Hepatocyte (in vitro differentiated cells): Measurements from ENCODE around the gene F2RL3.

Experiments used
- EZH2 ChIP-seq: fragments of 200-600 bp; sonication (generic); IDR thresholded peaks from 2 replicates; pipeline ENCODE4 v1.6.1; 2016; ENCODE audit warnings: antibody characterized with exemption, mild to moderate bottlenecking, borderline replicate concordance
- EZH2phosphoT487 ChIP-seq: fragments of 200-600 bp; sonication (generic); IDR thresholded peaks from one replicate; pipeline ENCODE4 v1.6.1; 2018; ENCODE audit warnings: antibody characterized with exemption, mild to moderate bottlenecking, low read depth, moderate library complexity; ENCODE audit not compliant: unreplicated experiment, severe bottlenecking
- TF ChIP-seq, protein P1 (sequence below): fragments of 200-600 bp; sonication (generic); IDR thresholded peaks from 2 replicates; pipeline ENCODE4 v1.5.1; 2016; ENCODE audit warnings: antibody characterized with exemption, mild to moderate bottlenecking; ENCODE audit not compliant: poor library complexity

DNA sequence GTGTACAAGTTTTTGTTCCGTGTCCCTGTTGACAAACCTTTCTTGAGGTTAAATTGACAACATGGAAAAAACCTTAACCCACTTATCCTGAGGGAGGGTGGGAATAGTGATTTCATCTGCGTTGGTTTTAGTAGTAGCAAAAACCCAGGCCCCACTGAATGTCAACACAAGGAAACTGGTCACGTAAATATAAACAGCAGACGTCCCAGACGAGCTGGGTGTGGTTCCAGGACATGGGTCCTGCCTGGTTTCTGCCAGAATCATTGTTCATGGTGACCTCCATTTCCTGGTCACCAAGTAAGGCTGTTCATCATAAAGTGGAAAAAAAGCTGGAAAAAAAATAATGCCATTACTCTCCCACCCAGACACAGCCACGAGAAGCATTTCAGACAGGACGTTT, 16.9 kb upstream of the F2RL3 start:
- TF ChIP-seq, protein P1, sequence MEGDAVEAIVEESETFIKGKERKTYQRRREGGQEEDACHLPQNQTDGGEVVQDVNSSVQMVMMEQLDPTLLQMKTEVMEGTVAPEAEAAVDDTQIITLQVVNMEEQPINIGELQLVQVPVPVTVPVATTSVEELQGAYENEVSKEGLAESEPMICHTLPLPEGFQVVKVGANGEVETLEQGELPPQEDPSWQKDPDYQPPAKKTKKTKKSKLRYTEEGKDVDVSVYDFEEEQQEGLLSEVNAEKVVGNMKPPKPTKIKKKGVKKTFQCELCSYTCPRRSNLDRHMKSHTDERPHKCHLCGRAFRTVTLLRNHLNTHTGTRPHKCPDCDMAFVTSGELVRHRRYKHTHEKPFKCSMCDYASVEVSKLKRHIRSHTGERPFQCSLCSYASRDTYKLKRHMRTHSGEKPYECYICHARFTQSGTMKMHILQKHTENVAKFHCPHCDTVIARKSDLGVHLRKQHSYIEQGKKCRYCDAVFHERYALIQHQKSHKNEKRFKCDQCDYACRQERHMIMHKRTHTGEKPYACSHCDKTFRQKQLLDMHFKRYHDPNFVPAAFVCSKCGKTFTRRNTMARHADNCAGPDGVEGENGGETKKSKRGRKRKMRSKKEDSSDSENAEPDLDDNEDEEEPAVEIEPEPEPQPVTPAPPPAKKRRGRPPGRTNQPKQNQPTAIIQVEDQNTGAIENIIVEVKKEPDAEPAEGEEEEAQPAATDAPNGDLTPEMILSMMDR: no peak
- TF ChIP-seq EZH2 (no peak), EZH2phosphoT487 (no peak)
